GM12873 (cell line): ENCODE results near the gene PACS2.

Source experiments
- TF ChIP-seq, protein P1 (sequence below): IDR thresholded peaks from 2 replicates; pipeline ENCODE4 v1.5.1; 2012; ENCODE audit warnings: low read depth, mild to moderate bottlenecking, moderate library complexity, low read length, control low read depth; ENCODE audit not compliant: insufficient read depth; ENCODE audit errors: missing control alignments

The PACS2 gene

DNA sequence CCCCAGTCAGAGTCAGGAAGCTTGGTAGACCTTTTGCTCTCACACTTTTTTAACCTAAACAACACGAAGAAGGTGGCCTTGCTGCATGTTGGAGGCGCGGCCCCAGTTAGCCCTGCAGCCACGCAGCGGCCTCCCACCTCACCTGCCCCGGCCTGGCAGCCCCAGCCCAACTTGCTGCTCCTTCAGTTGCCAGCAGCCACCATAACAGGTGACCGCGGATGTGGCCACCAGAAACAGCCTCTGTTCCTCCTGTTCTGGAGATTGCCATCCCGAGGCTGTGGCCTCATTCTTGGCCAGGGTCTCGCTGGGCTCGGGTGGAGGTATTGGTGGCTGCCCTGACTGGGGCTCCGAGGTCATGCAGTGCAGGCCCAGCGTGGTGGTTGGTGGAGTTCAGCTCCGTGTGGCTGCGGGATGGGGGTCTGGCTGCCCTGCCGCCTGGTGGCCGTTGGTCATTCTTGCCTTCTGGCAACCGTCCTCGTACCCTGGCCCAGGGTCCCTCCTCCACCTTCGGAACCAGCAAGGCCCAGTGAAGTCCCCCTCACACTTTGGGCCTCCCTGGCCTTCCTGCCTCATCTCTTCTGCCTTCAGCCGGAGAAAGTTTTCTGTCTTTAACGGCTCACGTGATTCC lies 63.1 kb downstream of the PACS2 start:
- TF ChIP-seq, protein P1, sequence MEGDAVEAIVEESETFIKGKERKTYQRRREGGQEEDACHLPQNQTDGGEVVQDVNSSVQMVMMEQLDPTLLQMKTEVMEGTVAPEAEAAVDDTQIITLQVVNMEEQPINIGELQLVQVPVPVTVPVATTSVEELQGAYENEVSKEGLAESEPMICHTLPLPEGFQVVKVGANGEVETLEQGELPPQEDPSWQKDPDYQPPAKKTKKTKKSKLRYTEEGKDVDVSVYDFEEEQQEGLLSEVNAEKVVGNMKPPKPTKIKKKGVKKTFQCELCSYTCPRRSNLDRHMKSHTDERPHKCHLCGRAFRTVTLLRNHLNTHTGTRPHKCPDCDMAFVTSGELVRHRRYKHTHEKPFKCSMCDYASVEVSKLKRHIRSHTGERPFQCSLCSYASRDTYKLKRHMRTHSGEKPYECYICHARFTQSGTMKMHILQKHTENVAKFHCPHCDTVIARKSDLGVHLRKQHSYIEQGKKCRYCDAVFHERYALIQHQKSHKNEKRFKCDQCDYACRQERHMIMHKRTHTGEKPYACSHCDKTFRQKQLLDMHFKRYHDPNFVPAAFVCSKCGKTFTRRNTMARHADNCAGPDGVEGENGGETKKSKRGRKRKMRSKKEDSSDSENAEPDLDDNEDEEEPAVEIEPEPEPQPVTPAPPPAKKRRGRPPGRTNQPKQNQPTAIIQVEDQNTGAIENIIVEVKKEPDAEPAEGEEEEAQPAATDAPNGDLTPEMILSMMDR: no peak

DNA sequence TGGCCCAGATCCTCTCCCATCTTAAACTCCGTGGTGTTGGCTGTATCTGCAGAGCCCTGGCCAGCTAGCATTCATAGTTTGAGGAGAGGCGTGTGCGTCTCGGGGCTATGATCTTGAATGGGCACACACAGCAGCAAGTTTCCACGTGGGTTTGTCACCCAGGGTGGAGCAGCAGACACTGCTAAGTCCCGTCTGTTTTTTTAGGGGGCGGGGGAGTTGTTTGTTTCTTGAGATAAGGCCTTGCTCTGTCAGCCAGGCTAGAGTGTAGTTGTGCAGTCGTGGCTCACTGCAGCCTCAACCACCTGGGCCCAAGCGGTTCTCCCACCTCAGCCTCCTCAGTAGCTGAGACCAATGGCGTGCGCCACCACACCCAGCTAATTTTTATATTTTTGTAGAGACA lies 63.7 kb downstream of the PACS2 start:
- TF ChIP-seq, protein P1: no peak

DNA sequence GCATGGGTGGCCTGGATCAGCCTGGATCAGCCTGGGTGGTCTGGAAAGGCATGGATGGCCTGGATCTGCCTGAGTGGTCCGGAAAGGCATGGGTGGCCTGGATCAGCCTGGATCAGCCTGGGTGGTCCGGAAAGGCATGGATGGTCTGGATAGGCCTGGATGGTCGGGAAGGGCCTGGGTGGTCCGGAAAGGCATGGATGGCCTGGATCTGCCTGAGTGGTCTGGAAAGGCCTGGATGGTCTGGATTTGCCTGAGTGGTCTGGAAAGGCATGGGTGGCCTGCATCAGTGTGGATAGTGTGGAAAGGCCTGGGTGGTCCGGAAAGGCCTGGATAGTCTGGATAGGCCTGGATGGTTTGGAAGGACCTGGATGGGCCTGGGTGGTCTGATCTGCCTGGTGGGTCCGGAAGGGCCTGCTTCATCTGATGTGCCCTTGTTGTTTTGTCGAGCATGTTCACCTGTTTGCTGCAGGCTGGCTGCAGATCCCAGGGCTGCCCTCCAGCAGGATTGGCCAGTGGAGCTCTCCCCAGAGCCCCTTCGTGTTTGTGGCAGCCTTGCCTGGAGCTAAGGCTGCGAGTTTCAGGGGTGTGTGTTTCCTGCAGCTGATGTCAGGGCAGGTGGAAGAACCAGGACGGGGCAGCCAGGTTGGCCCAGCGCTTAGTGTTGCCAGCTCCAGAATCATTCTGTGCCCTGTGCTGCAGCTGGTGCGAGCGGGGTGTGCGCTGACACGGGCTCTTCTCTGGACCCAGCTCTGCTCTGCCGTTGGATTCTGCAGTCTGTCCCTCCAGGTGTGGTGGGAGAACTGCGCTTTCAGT lies 64.5 kb downstream of the PACS2 start:
- TF ChIP-seq, protein P1: no peak

DNA sequence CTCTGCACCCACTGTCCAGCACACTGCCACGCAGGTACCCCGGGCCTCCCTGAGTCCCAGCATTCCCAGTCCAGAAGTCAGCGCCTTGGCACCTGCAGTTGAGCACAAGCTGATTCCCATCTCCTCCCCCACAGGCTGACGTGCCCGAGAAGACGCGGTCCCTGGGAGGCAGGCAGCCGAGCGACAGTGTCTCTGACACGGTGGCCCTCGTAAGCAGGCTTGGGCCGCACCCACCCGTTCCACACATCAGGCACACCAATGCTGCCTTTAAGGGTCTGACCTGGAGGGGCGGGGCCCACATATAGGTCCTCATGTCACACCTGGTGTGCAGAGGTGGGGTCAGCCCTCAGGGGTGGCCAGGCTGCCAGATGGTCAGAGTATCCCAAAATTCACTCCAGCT lies 65.4 kb downstream of the PACS2 start:
- TF ChIP-seq, protein P1: no peak

DNA sequence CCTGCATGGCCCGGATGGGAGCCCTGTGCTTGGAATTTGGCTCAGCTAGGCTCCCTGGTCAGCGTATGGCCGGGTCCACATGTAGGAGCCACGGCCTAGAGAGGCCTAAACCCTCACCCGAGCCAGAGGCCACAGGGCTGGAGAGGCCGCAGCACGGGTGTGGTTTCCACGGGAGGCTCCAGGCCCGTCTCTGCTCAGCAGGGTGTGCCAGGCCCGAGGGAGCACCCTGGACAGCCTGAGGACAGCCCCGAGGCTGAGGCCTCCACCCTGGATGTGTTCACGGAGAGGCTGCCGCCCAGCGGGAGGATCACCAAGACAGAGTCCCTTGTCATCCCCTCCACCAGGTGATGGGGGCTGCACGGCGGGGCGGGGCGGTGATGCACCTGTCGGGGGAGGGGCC lies 66.2 kb downstream of the PACS2 start:
- TF ChIP-seq, protein P1: no peak

DNA sequence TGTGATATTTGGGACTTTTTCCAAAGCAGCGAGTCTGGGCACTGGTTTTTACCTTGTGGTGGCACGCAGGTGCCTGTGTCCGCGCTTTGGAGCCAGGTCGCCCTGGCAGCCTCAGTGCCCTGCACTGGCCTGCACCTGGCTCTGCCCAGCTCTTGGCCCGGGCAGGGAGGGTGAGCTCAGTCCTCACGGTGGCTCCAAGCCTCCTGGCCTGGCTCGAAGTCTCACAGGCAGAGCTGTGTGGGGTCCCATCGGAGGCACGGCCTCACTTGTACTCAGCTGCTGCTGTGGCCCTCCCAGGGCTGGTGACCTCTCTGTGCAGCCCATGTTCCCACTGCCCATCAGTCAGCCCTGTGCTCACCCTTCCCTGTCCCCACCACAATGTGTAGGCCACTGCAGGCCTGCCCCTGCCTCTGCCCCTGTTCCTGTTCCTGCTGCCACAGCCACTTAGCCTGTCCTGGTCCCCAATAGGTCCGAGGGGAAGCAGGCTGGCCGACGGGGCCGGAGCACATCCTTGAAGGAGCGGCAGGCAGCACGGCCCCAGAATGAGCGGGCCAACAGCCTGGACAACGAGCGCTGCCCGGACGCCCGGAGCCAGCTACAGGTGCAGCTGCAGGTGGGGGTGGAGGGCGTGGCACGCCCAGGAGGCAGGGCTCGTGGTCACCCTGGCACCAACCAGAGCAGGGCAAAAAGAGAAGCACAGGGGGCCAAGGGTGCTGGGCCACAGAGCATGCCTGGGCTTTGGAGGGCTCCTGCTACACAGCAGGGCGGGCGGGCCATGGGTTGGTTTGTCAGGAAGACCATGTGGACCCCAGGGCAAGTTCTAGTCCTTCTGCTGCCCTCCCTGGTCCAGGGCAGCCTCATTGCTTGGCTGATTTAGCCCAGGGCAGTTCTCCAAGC lies 67.1 kb downstream of the PACS2 start:
- TF ChIP-seq, protein P1: no peak
